BE2C (cell line): Measurements from ENCODE around the gene MAP2K5.

Experiments
- DNase-seq: peaks from one replicate; pipeline ENCODE4 v3.0.0-alpha.2; 2020
- H3K27me3 ChIP-seq: fragments of 250-450 bp; sonication (Bioruptor Pico); 2 replicates; pipeline ENCODE4 v1.5.1; 2020; ENCODE audit warnings: mild to moderate bottlenecking
- H3K36me3 ChIP-seq: fragments of 250-450 bp; sonication (Bioruptor Pico); 2 replicates; pipeline ENCODE4 v1.5.1; 2020; ENCODE audit warnings: mild to moderate bottlenecking
- H3K4me1 ChIP-seq: fragments of 250-450 bp; sonication (Bioruptor Pico); 2 replicates; pipeline ENCODE4 v1.5.1; 2020
- H3K4me3 ChIP-seq: 2 replicates; pipeline ENCODE4 v1.5.1; 2011; ENCODE audit warnings: low read depth, low read length
- H3K9me3 ChIP-seq: fragments of 250-450 bp; sonication (Bioruptor Pico); 2 replicates; pipeline ENCODE4 v1.5.1; 2020
- CTCF ChIP-seq: IDR thresholded peaks from 2 replicates; pipeline ENCODE4 v1.5.1; 2012; ENCODE audit warnings: mild to moderate bottlenecking, low read depth, low read length

Gene MAP2K5

GRCh38 chr15:67601073-67601472 is 58.6 kb downstream of the MAP2K5 start:
- TF ChIP-seq CTCF: no peak
- peaks cover 2% of the 10 kb centered on the region; the same call in 1 of the 2 replicates for H3K36me3 ChIP-seq
- H3K4me1 ChIP-seq: no peaks in the 10 kb centered on the region
- no peaks in the 10 kb centered on the region for H3K27me3 ChIP-seq
- no peak overlapping the region for H3K4me3 ChIP-seq
- DNase-seq: no peak
- no peaks in the 10 kb centered on the region for H3K9me3 ChIP-seq

- H3K4me1 ChIP-seq: no peaks in the 10 kb centered on the region
- no peak overlapping the region for H3K4me3 ChIP-seq
- DNase-seq: no peak
- peaks cover 2% of the 10 kb centered on the region; the same call in 1 of the 2 replicates for H3K36me3 ChIP-seq
- TF ChIP-seq CTCF: no peak
- H3K9me3 ChIP-seq: no peaks in the 10 kb centered on the region
- H3K27me3 ChIP-seq: no peaks in the 10 kb centered on the region
Observed at GRCh38 chr15:67603063-67603462, 60.6 kb downstream of the MAP2K5 start.

GRCh38 chr15:67605871-67606270 is 63.4 kb downstream of the MAP2K5 start:
- Histone ChIP-seq H3K27me3 (no peaks in the 10 kb centered on the region), H3K4me3 (no peak overlapping the region), H3K4me1 (no peaks in the 10 kb centered on the region), H3K36me3 (peaks cover 2% of the 10 kb centered on the region; the same call in 1 of the 2 replicates), H3K9me3 (no peaks in the 10 kb centered on the region)
- TF ChIP-seq CTCF: no peak
- DNase-seq: no peak

- no peak for DNase-seq
- Histone ChIP-seq H3K27me3 (no peaks in the 10 kb centered on the region), H3K9me3 (no peaks in the 10 kb centered on the region), H3K36me3 (peaks cover 2% of the 10 kb centered on the region; the same call in 1 of the 2 replicates), H3K4me3 (no peak overlapping the region), H3K4me1 (no peaks in the 10 kb centered on the region)
- TF ChIP-seq CTCF: no peak
Observed at GRCh38 chr15:67606742-67607141, 64.2 kb downstream of the MAP2K5 start.

GRCh38 chr15:67607329-67607728 is 64.8 kb downstream of the MAP2K5 start:
- TF ChIP-seq CTCF: no peak
- DNase-seq: no peak
- Histone ChIP-seq H3K4me1 (no peaks in the 10 kb centered on the region), H3K4me3 (no peak overlapping the region), H3K9me3 (no peaks in the 10 kb centered on the region), H3K27me3 (no peaks in the 10 kb centered on the region), H3K36me3 (peaks cover 2% of the 10 kb centered on the region; the same call in 1 of the 2 replicates)

GRCh38 chr15:67607959-67608637 is 65.6 kb downstream of the MAP2K5 start:
- TF ChIP-seq CTCF: no peak

More at GRCh38 chr15:67607959-67608637, 65.6 kb downstream of the MAP2K5 start:
- Histone ChIP-seq H3K9me3 (no peaks in the 10 kb centered on the region), H3K4me1 (no peaks in the 10 kb centered on the region), H3K36me3 (peaks cover under 1% of the 10 kb centered on the region; the same call in 1 of the 2 replicates), H3K27me3 (no peaks in the 10 kb centered on the region), H3K4me3 (no peak overlapping the region)
- DNase-seq: no peak
